Psoas muscle (tissue), 8 donors: ENCODE measurements around the gene SPANXN2. TPM values are rescaled to one million over a fixed set of nuclear protein-coding genes. Genes with fewer than 3 reads are reported as not detected.

ENCODE experiments used
- ATAC-seq, 4 donors: fragments of 200-7000 bp; cut with Tn5 transposase; one replicate each; pipeline ENCODE4 v1.9.1; 2020; ENCODE audit warnings: moderate library complexity in 3 of 4, mild to moderate bottlenecking in 2 of 4
- DNase-seq, 2 donors: peaks; one replicate each; pipeline ENCODE4 v3.0.0-alpha.2; 2020
- H3K27ac ChIP-seq: fragments of 200-600 bp; one replicate; pipeline ENCODE4 v1.8.0; 2022
- H3K27me3 ChIP-seq, 3 donors: fragments of 200-600 bp in 1 of 3; one replicate each; pipeline versions ENCODE4 v1.6.1 to v1.8.0; 2013 to 2022; ENCODE audit warnings: low read length in 2 of 3, mild to moderate bottlenecking in 2 of 3, moderate library complexity in 1 of 3; ENCODE audit not compliant: insufficient read depth in 3 of 3
- H3K36me3 ChIP-seq, 2 donors: fragments of 200-600 bp in 1 of 2; one replicate each; pipeline versions ENCODE4 v1.6.1 to v1.8.0; 2013 to 2022; ENCODE audit warnings: low read depth in 1 of 2, mild to moderate bottlenecking in 1 of 2, moderate library complexity in 1 of 2; ENCODE audit not compliant: insufficient read depth in 1 of 2
- H3K4me1 ChIP-seq: fragments of 200-600 bp; one replicate; pipeline ENCODE4 v1.8.0; 2022
- H3K4me3 ChIP-seq: fragments of 200-600 bp; one replicate; pipeline ENCODE4 v1.8.0; 2022; ENCODE audit warnings: mild to moderate bottlenecking
- H3K9me3 ChIP-seq: fragments of 200-600 bp; one replicate; pipeline ENCODE4 v1.8.0; 2022
- WGBS, 3 donors: extraction: QIAGEN DNeasy Blood & Tissue Kit; methylation state at CpG; one replicate each; pipeline versions ENCODE4 v1.1.6 to v1.1.7; 2013; 5-methylcytosine and 5-hydroxymethylcytosine counted together
- intact Hi-C, 2 donors: fragments of 100-400 bp; cut with DNase I; formaldehyde crosslinking; loops; one replicate each; pipeline versions ENCODE4 v1.11.0 to v1.14.2; 2022
- polyA plus RNA-seq, 3 donors: library from polyadenylated mRNA; stranded (reverse); fragments of 200-250 nt; gene quantifications; one replicate each; pipeline ENCODE4 v1.2.3, GENCODE V29; 2013
- total RNA-seq, 4 donors: library from RNA; stranded (reverse); fragmentation: NEBNext Ultra II Directional in 2 of 4; extraction: Animal tissue kit (Norgen Biotek cat#: 25700) in 2 of 4; gene quantifications; one replicate each; pipeline versions ENCODE4 v1.2.1 to v1.2.4, GENCODE V29; 2021 to 2023
- TF ChIP-seq, protein P1 (sequence below): fragments of 200-600 bp; IDR thresholded peaks from one replicate; pipeline ENCODE4 v1.8.0; 2022; ENCODE audit warnings: antibody characterized with exemption
- donor health status: healthy with polysubstance abuse.
- donor health status: DM: no; HTN: no; CAD: no; lungs with moderate emphysema.
- donor health status: Bipolar disorder and iron deficiency.
- donor health status: healthy.
- donor health status: DM: yes; HTN: yes; CAD: no.
- donor health status: DM: no; HTN: no; CAD: no.
- donor health status: DM: no; HTN: no; CAD: no.
- donor health status: DM: yes; HTN: yes; CAD: no.

SPANXN2 gene
- total and polyA plus RNA-seq, 7 donors, result not detected

DNA sequence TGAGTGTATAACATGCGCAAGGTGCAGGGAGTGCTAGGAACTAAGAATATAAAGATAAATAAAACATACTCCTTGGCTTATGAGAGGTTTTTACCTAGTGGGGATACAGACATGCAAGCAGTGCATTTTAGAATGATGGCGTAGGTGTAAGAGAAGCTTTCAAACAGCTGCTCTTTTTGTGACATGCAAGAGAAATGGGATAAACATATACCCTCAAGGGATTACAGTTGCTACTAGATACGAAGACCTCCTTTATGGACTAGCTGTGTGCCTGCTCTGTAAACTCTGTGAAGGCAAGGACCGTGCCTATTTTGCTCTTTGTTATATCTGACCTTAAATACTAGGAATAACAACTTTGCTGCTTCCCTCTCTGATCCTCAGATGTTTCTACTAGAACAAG lies 45.6 kb downstream of the SPANXN2 start:
- H3K9me3 ChIP-seq, result no peaks in the 10 kb centered on the region
- no peak for DNase-seq
- H3K4me1 ChIP-seq, result no peaks in the 10 kb centered on the region
- no peak overlapping the region for H3K4me3 ChIP-seq
- no peaks in the 10 kb centered on the region for H3K27me3 ChIP-seq
- H3K36me3 ChIP-seq, result no peaks in the 10 kb centered on the region
- ATAC-seq, result no peak
- WGBS, 3 donors, result 43 to 49% (median 45%) methylated on average over 4 of the region's 4 CpGs
- H3K27ac ChIP-seq, result no peak overlapping the region
- TF ChIP-seq, protein P1, sequence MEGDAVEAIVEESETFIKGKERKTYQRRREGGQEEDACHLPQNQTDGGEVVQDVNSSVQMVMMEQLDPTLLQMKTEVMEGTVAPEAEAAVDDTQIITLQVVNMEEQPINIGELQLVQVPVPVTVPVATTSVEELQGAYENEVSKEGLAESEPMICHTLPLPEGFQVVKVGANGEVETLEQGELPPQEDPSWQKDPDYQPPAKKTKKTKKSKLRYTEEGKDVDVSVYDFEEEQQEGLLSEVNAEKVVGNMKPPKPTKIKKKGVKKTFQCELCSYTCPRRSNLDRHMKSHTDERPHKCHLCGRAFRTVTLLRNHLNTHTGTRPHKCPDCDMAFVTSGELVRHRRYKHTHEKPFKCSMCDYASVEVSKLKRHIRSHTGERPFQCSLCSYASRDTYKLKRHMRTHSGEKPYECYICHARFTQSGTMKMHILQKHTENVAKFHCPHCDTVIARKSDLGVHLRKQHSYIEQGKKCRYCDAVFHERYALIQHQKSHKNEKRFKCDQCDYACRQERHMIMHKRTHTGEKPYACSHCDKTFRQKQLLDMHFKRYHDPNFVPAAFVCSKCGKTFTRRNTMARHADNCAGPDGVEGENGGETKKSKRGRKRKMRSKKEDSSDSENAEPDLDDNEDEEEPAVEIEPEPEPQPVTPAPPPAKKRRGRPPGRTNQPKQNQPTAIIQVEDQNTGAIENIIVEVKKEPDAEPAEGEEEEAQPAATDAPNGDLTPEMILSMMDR, result no peak
- intact Hi-C loops, result no loop called here

DNA sequence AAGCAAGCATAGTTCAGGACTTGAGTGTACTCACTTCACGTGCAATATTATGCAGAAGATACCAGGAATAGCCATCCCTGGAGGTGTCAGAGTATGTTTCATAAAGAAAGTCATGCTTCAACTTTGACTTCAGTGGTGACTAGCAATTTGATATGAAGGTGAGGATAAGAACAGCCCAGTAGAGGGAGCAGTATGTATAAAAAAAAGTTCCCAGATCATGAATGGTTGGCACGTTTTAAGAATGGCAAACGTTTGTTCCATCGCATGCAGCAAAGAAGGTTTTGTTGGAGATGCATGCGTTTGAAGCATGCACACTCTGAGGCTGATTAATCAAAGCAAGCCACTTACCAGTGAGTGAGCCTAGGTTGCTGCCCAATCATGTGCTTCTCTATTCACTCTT lies 51.2 kb downstream of the SPANXN2 start:
- no peak for ATAC-seq
- no peak overlapping the region for H3K4me3 ChIP-seq
- TF ChIP-seq, protein P1, result no peak
- DNase-seq, result no peak
- H3K27me3 ChIP-seq, result no peaks in the 10 kb centered on the region
- 6 to 16% (median 9%) methylated on average over 5 of the region's 5 CpGs for WGBS, 3 donors
- H3K9me3 ChIP-seq, result no peaks in the 10 kb centered on the region
- no peaks in the 10 kb centered on the region for H3K36me3 ChIP-seq
- H3K4me1 ChIP-seq, result no peaks in the 10 kb centered on the region
- intact Hi-C loops, result loop anchor here in 1 of 2 donors (5.0 kb wide), 1 partner anchor 1518 kb away; no protein-coding TSS in a partner anchor
- H3K27ac ChIP-seq, result no peak overlapping the region

DNA sequence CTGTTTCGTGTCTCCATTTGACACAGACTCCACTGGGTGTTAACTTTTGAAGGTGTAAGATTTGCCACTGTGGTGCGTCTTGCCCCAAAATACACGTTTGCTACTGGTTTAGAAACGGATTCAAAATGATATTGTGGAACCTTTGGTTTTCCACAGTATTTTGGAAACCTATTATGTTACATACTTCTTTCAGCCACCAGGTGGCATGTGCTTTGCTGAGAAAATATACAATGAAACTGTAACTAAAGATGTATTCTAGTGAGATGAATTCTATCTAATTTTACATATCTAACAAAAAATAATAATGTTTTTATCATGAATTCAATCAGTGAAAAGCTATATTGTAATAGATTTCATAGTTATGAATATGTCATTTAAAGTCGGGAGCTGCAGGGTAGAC lies 56.2 kb downstream of the SPANXN2 start:
- no peak overlapping the region for H3K4me3 ChIP-seq
- H3K27me3 ChIP-seq, result no peaks in the 10 kb centered on the region
- no peak overlapping the region for H3K27ac ChIP-seq
- DNase-seq, result no peak
- intact Hi-C loops, result no loop called here
- H3K9me3 ChIP-seq, result no peaks in the 10 kb centered on the region
- H3K36me3 ChIP-seq, result no peaks in the 10 kb centered on the region
- TF ChIP-seq, protein P1, result peak; percentile 43
- WGBS, 3 donors, result 34 to 43% (median 37%) methylated on average over 5 of the region's 5 CpGs
- no peak for ATAC-seq
- no peaks in the 10 kb centered on the region for H3K4me1 ChIP-seq

DNA sequence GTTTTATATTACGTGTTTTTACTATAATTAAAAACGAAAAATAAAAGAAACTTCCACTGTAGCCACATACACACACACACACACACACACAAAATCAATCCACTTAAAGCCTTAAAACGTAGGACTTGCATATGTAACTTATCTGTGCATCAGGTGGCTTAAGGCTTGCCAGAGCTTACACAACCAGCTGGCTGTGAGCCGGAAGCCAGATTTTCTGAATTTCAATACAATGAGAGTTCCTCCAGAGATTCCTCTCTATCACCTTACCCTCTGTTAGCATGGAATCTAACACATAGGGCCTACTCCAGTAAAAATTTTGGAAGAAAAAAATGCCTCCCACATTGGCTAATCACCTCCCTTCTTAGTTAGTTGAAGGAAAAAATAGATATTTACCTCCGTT lies 56.8 kb downstream of the SPANXN2 start:
- TF ChIP-seq, protein P1, result no peak
- WGBS, 3 donors, result 48 to 51% (median 49%) methylated on average over 5 of the region's 5 CpGs
- intact Hi-C loops, result no loop called here

More for the DNA sequence above, 56.8 kb downstream of the SPANXN2 start:
- no peak overlapping the region for H3K4me3 ChIP-seq
- no peaks in the 10 kb centered on the region for H3K4me1 ChIP-seq
- ATAC-seq (no peak), DNase-seq (no peak)
- H3K36me3 ChIP-seq, result no peaks in the 10 kb centered on the region
- no peak overlapping the region for H3K27ac ChIP-seq
- no peaks in the 10 kb centered on the region for H3K9me3 ChIP-seq
- no peaks in the 10 kb centered on the region for H3K27me3 ChIP-seq

Other genes with a start within 250 kb of the SPANXN2 start
- gene SPANXN3, start 203.3 kb downstream of the SPANXN2 start, total RNA-seq, result not detected
- under 1 TPM in 1 of 3 donors, not detected in 2; 0.13 TPM for gene SPANXN3, start 203.3 kb downstream of the SPANXN2 start, polyA plus RNA-seq
- gene SLITRK4, start 84.7 kb downstream of the SPANXN2 start, total RNA-seq, result 10 to 100 TPM; 12.9 to 39.2 (median 14.3) TPM
- gene SLITRK4, start 84.7 kb downstream of the SPANXN2 start, polyA plus RNA-seq, result 10 to 100 TPM in 1 of 3 donors, 1 to 10 TPM in 1, under 1 TPM in 1; 0.13 to 31.5 (median 8.6) TPM
- not detected for gene UBE2NL, start 163.3 kb upstream of the SPANXN2 start, total RNA-seq
- gene UBE2NL, start 163.3 kb upstream of the SPANXN2 start, polyA plus RNA-seq, result not detected